HFFc6 (cell line): ENCODE measurements around the gene IST1. TPM values are rescaled to one million over a fixed set of nuclear protein-coding genes. Genes with fewer than 3 reads are reported as not detected.

ENCODE experiments used
- DNase-seq: peaks from one replicate; pipeline ENCODE4 v3.0.0-alpha.2; 2018
- H3K27ac Mint-ChIP-seq: 2 replicates; pipeline ENCODE4 v1.8.0; 2020; ENCODE audit warnings: mild to moderate bottlenecking, mixed read lengths
- H3K27me3 Mint-ChIP-seq: 2 replicates; pipeline ENCODE4 v1.8.0; 2021; ENCODE audit warnings: mild to moderate bottlenecking, moderate library complexity, mixed read lengths; ENCODE audit not compliant: insufficient read depth
- H3K36me3 Mint-ChIP-seq: 2 replicates; pipeline ENCODE4 v1.8.0; 2021; ENCODE audit warnings: low read depth, mixed read lengths
- H3K4me1 Mint-ChIP-seq: 2 replicates; pipeline ENCODE4 v1.8.0; 2020; ENCODE audit warnings: low read depth, mixed read lengths
- H3K4me3 Mint-ChIP-seq: 2 replicates; pipeline ENCODE4 v1.8.0; 2020; ENCODE audit warnings: mild to moderate bottlenecking, moderate library complexity, mixed read lengths
- H3K9me3 Mint-ChIP-seq: 2 replicates; pipeline ENCODE4 v1.8.0; 2020; ENCODE audit warnings: mild to moderate bottlenecking, mixed read lengths
- total RNA-seq, 6 experiments: library from RNA; stranded (reverse); fragmentation: NEBNext Ultra II Directional; extraction: Animal tissue kit (Norgen Biotek cat#: 25700); gene quantifications; 2 replicates in 1 of 6; 3 replicates in 5 of 6; pipeline ENCODE4 v1.2.3, GENCODE V29; 2021
- TF ChIP-seq, protein P1 (sequence below): fragments of 200-600 bp; sonication (generic); IDR thresholded peaks from 2 replicates; pipeline ENCODE4 v1.5.0; 2021; ENCODE audit warnings: antibody characterized with exemption, mild to moderate bottlenecking

IST1 gene
- total RNA-seq, 6 experiments from 2014 or later: 113 to 136 (median 125) TPM

DNA sequence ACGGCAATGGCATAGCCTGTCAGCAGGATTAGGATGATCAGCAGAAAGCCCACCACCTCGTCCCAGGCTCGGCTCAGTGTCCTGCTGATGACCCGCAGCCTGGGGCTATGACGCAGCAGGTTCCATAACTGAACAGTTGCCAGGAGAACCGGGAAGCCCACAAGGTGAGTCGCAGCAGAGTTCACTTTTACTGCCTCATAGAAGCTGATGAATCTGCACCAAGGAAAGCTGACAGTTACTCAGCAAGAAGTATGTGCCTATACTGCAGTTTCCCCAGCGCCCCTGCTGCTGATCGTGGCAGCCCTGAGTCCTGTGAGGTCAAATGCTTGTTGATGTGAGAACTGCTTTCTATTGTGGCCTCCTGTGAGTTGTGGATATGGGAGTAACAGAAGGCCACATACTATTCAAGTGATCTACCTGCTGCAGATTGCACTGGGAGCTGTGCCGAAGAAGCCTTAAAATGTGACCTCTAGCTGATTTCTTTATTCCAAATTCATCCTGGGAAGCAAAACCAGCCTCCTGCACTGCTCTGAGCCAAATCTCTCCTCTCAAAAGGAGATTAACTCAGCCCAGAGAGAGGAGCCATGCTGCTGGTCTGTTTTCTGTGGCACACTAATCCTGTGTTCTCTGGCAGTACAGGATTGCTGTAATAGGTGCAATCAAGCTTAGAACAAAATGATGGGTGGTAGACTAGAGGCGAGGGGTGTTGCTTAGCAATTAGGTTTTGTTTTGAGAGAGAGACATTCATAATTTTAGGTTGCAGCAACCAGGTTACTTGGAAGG, 38.8 kb downstream of the IST1 start:
- TF ChIP-seq, protein P1, sequence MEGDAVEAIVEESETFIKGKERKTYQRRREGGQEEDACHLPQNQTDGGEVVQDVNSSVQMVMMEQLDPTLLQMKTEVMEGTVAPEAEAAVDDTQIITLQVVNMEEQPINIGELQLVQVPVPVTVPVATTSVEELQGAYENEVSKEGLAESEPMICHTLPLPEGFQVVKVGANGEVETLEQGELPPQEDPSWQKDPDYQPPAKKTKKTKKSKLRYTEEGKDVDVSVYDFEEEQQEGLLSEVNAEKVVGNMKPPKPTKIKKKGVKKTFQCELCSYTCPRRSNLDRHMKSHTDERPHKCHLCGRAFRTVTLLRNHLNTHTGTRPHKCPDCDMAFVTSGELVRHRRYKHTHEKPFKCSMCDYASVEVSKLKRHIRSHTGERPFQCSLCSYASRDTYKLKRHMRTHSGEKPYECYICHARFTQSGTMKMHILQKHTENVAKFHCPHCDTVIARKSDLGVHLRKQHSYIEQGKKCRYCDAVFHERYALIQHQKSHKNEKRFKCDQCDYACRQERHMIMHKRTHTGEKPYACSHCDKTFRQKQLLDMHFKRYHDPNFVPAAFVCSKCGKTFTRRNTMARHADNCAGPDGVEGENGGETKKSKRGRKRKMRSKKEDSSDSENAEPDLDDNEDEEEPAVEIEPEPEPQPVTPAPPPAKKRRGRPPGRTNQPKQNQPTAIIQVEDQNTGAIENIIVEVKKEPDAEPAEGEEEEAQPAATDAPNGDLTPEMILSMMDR: no peak
- no peak overlapping the region for H3K4me3 Mint-ChIP-seq
- H3K9me3 Mint-ChIP-seq: no peaks in the 10 kb centered on the region
- H3K27me3 Mint-ChIP-seq: peaks cover 2% of the 10 kb centered on the region; the same call in 1 of the 2 replicates
- peak; percentile 58 for DNase-seq
- H3K27ac Mint-ChIP-seq: peak overlapping the region; percentile 67
- peaks cover 34% of the 10 kb centered on the region for H3K4me1 Mint-ChIP-seq
- peaks cover 20% of the 10 kb centered on the region for H3K36me3 Mint-ChIP-seq

DNA sequence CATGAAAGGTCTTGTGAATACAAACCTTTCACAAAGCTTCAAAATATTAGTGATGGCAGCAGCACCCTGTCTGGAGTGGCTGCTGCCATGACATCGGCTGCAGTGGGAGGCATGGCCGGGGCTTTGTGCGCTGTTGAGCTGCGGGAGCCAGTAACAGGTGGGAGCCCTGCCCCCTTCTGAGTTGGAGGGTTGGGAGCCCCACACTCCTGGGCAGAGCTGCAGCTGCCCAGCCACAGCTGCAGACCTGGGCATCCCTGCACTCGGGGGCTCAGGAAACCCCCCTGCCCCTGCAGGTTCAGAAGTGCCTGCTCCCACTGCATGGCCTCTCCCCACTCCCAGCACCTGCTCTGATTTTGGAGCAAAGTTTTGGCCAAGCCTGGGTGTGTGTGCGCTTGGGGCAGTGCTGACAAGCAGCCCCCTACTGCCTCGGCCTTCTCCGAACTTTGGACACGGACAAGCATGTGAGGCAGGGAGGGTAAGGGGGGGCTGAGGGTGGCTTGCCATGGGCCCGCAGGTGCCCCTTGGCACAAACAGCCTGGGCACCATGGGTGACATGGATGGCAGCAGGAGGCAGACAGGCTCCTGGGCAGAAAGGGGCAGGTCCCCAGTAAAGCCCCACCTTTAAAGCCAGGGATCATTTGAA, 42.7 kb downstream of the IST1 start:
- peaks cover 2% of the 10 kb centered on the region; the same call in 1 of the 2 replicates for H3K27me3 Mint-ChIP-seq
- TF ChIP-seq, protein P1: no peak
- no peak for DNase-seq
- no peaks in the 10 kb centered on the region for H3K9me3 Mint-ChIP-seq
- H3K36me3 Mint-ChIP-seq: peaks cover 20% of the 10 kb centered on the region
- H3K27ac Mint-ChIP-seq: no peak overlapping the region
- peaks cover 15% of the 10 kb centered on the region for H3K4me1 Mint-ChIP-seq
- no peak overlapping the region for H3K4me3 Mint-ChIP-seq

DNA sequence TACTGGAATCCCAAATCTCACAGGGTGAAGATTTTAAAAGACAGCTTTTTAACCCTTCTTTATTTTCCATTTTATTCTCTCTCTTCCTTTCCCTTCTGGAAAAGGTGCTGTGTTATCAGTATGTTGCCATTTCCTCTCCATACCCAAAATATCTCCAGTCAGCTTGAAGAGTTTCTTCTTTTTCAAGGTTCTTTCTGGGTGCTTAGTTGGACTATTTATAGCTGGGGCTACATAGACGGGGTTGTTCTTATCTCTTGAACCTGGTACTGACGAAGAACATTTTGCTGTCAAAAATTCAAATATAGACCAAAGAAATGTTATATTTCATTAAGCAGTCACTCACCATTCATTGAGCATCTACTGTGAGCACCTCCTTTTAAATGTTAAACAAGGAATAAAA, 48.6 kb downstream of the IST1 start:
- H3K4me1 Mint-ChIP-seq: peaks cover 6% of the 10 kb centered on the region
- no peaks in the 10 kb centered on the region for H3K36me3 Mint-ChIP-seq
- no peaks in the 10 kb centered on the region for H3K9me3 Mint-ChIP-seq
- H3K27me3 Mint-ChIP-seq: no peaks in the 10 kb centered on the region; the same call in 1 of the 2 replicates
- H3K4me3 Mint-ChIP-seq: no peak overlapping the region
- no peak overlapping the region for H3K27ac Mint-ChIP-seq
- DNase-seq: no peak
- TF ChIP-seq, protein P1: no peak

DNA sequence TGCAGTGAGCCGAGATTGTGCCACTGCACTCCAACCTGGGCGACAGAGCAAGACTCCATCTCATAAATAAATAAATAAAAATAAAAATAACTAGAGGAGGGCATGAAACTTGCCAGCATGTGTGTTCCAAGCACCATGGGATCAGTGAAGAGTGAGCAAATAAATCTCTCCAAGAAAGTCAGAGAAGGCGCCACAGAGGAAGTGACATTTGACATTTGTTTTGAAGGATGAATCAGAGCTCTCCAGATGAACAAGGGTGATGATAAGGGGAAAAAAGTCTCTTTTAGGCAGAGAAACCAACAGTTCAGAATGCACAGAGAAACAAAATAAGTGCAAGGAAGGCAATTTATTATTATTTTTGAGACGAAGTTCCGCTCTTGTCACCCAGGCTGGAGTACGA, 50.3 kb downstream of the IST1 start:
- Mint-ChIP-seq H3K36me3 (no peaks in the 10 kb centered on the region), H3K4me1 (peaks cover 6% of the 10 kb centered on the region), H3K4me3 (no peak overlapping the region), H3K9me3 (no peaks in the 10 kb centered on the region), H3K27ac (no peak overlapping the region), H3K27me3 (peaks cover 3% of the 10 kb centered on the region)
- DNase-seq: no peak
- TF ChIP-seq, protein P1: no peak

DNA sequence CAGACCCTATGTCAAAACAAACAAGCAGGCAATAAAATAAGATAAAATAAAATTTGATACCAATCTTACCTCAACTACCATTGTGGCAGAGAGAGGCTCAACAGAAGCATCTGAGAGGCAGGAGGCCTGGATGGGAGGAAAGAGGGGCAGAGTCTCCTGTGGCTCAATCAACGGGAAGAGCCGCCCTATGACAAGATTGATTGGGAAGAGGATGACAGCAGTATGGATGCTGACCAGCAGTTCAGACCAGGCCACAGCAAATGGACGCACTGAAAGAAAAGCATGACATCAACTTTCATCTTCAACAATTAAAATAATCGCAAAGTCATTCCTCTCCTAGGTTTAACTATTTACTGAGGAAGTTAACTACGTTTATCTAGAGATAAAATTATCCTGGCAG, 57.5 kb downstream of the IST1 start:
- no peak overlapping the region for H3K27ac Mint-ChIP-seq
- TF ChIP-seq, protein P1: no peak
- no peaks in the 10 kb centered on the region for H3K36me3 Mint-ChIP-seq
- no peaks in the 10 kb centered on the region for H3K9me3 Mint-ChIP-seq
- H3K4me3 Mint-ChIP-seq: no peak overlapping the region
- H3K4me1 Mint-ChIP-seq: no peaks in the 10 kb centered on the region
- H3K27me3 Mint-ChIP-seq: peaks cover 3% of the 10 kb centered on the region
- DNase-seq: no peak
